Fibroblast of lung (primary cell): Measurements from ENCODE around the gene CFHR2. TPM values are rescaled to one million over a fixed set of nuclear protein-coding genes. Genes with fewer than 3 reads are reported as not detected.

Experiments used
- DNase-seq, 2 donors: peaks; one replicate each; pipeline versions ENCODE4 v3.0.0 to v3.0.0-alpha.2; 2010; ENCODE audit warnings: low read depth in 2 of 2
- H2AFZ ChIP-seq: 2 replicates; pipeline ENCODE4 v1.5.1; 2012; ENCODE audit warnings: low read length, control low read depth, inconsistent platforms
- H3K27ac ChIP-seq: 2 replicates; pipeline ENCODE4 v1.5.1; 2011; ENCODE audit warnings: low read length, control low read depth; ENCODE audit not compliant: insufficient read depth
- H3K27me3 ChIP-seq: 2 replicates; pipeline ENCODE4 v1.5.1; 2011; ENCODE audit warnings: mild to moderate bottlenecking, low read length; ENCODE audit not compliant: control insufficient read depth, insufficient read depth
- H3K36me3 ChIP-seq: 2 replicates; pipeline ENCODE4 v1.5.1; 2011; ENCODE audit warnings: low read length; ENCODE audit not compliant: control insufficient read depth, insufficient read depth
- H3K4me1 ChIP-seq: 2 replicates; pipeline ENCODE4 v1.5.1; 2011; ENCODE audit warnings: low read length; ENCODE audit not compliant: control insufficient read depth, insufficient read depth; ENCODE audit errors: extremely low read depth
- H3K4me2 ChIP-seq: 2 replicates; pipeline ENCODE4 v1.5.1; 2011; ENCODE audit warnings: low read length, control low read depth; ENCODE audit not compliant: insufficient read depth; ENCODE audit errors: extremely low read depth
- H3K4me3 ChIP-seq, 4 experiments: fragments of 200-600 bp in 1 of 4; sonication (generic) in 1 of 4; replicated peaks in 1 of 4; 2 replicates each; pipeline ENCODE4 v1.5.1; 2011 to 2016; ENCODE audit warnings: low read length in 4 of 4, low read depth in 3 of 4, mild to moderate bottlenecking in 3 of 4, control low read depth in 2 of 4, inconsistent platforms in 1 of 4, mixed read lengths in 1 of 4; ENCODE audit not compliant: insufficient read depth in 1 of 4; ENCODE audit errors: control extremely low read depth in 1 of 4
- H3K79me2 ChIP-seq: 2 replicates; pipeline ENCODE4 v1.5.1; 2012; ENCODE audit warnings: mild to moderate bottlenecking, low read length, inconsistent platforms; ENCODE audit not compliant: control insufficient read depth, insufficient read depth
- H3K9ac ChIP-seq: 2 replicates; pipeline ENCODE4 v1.5.1; 2011; ENCODE audit warnings: mild to moderate bottlenecking, low read length, control low read depth; ENCODE audit not compliant: insufficient read depth
- H3K9me3 ChIP-seq: 2 replicates; pipeline ENCODE4 v1.5.1; 2012; ENCODE audit warnings: low read depth, low read length; ENCODE audit not compliant: control insufficient read depth, insufficient read depth
- H4K20me1 ChIP-seq: 2 replicates; pipeline ENCODE4 v1.5.1; 2011; ENCODE audit warnings: low read length; ENCODE audit not compliant: control insufficient read depth, insufficient read depth; ENCODE audit errors: extremely low read depth
- EZH2 ChIP-seq: IDR thresholded peaks from 2 replicates; pipeline ENCODE4 v1.5.1; 2012; ENCODE audit warnings: low read length, control low read depth, mild to moderate bottlenecking; ENCODE audit errors: missing control alignments
- polyA plus RNA-seq, 2 donors: library from polyadenylated mRNA; depleted of rRNA in 1 of 2; stranded (reverse) in 1 of 2; unstranded in 1 of 2; fragments of >200 nt; gene quantifications; 2 replicates each; pipeline ENCODE4 v1.2.1, GENCODE V29; 2011 to 2012; ENCODE audit warnings: missing spikeins in 1 of 2
- total RNA-seq: library from RNA; depleted of rRNA; stranded (reverse); fragments of >200 nt; gene quantifications from 2 replicates; pipeline ENCODE4 v1.2.1, GENCODE V29; 2014
- TF ChIP-seq, protein P1 (sequence below), 2 donors: IDR thresholded peaks in 1 of 2; conservative IDR thresholded peaks in 1 of 2; 1 replicate in 1 of 2; 2 replicates in 1 of 2; pipeline ENCODE4 v1.5.1; 2011 to 2012; ENCODE audit warnings: low read length in 2 of 2, control low read depth in 1 of 2, inconsistent platforms in 1 of 2, low read depth in 1 of 2, mild to moderate bottlenecking in 1 of 2

CFHR2 gene
- total and polyA plus RNA-seq, 2 donors (not counting 1 experiment from before 2014, with no cell fraction given): not detected

DNA sequence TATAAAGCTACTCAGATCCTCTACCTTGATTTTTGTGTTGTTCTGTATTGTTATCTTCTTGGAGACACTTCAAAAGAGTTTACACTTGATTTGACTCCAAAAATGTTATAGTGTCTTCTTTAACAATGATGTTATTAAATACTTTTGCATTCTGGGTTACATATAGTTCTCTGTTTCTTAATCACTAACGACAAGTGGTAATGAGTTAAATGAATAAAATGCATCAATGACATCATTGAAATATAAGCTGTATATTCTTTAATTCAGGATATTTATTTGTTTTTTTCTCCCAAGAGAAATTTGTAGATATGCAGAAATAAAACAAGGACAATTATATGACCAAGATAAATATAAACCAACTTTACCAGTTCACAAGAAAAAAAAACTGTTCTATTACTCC lies 26.6 kb downstream of the CFHR2 start:
- no peak for TF ChIP-seq EZH2
- TF ChIP-seq, protein P1, sequence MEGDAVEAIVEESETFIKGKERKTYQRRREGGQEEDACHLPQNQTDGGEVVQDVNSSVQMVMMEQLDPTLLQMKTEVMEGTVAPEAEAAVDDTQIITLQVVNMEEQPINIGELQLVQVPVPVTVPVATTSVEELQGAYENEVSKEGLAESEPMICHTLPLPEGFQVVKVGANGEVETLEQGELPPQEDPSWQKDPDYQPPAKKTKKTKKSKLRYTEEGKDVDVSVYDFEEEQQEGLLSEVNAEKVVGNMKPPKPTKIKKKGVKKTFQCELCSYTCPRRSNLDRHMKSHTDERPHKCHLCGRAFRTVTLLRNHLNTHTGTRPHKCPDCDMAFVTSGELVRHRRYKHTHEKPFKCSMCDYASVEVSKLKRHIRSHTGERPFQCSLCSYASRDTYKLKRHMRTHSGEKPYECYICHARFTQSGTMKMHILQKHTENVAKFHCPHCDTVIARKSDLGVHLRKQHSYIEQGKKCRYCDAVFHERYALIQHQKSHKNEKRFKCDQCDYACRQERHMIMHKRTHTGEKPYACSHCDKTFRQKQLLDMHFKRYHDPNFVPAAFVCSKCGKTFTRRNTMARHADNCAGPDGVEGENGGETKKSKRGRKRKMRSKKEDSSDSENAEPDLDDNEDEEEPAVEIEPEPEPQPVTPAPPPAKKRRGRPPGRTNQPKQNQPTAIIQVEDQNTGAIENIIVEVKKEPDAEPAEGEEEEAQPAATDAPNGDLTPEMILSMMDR (conservative IDR thresholded peaks at IDR 0.05 in 1 of 2, IDR thresholded peaks at IDR 0.05 in 1 of 2; ENCODE audit: low read depth in 1 of 2, low read length in 2 of 2): no peak
- Histone ChIP-seq H3K9ac (no peak overlapping the region), H3K36me3 (no peaks in the 10 kb centered on the region), H3K4me3 (no peak overlapping the region), H3K4me1 (no peaks in the 10 kb centered on the region), H2AFZ (no peak overlapping the region), H3K9me3 (no peaks in the 10 kb centered on the region), H4K20me1 (no peaks in the 10 kb centered on the region), H3K79me2 (no peaks in the 10 kb centered on the region), H3K27me3 (no peaks in the 10 kb centered on the region), H3K4me2 (no peak overlapping the region), H3K27ac (no peak overlapping the region)
- no peak for DNase-seq

GRCh38 chr1:196976278-196976677 lies 32.7 kb downstream of the CFHR2 start:
- Histone ChIP-seq H2AFZ (no peak overlapping the region), H3K4me3 (no peak overlapping the region), H3K79me2 (no peaks in the 10 kb centered on the region), H3K9ac (no peak overlapping the region), H3K27ac (no peak overlapping the region), H3K4me2 (no peak overlapping the region), H4K20me1 (no peaks in the 10 kb centered on the region), H3K4me1 (no peaks in the 10 kb centered on the region), H3K36me3 (no peaks in the 10 kb centered on the region), H3K9me3 (no peaks in the 10 kb centered on the region), H3K27me3 (no peaks in the 10 kb centered on the region)
- TF ChIP-seq EZH2: no peak
- TF ChIP-seq, protein P1 (conservative IDR thresholded peaks at IDR 0.05 in 1 of 2, IDR thresholded peaks at IDR 0.05 in 1 of 2; ENCODE audit: low read depth in 1 of 2, low read length in 2 of 2): no peak
- DNase-seq: no peak

DNA sequence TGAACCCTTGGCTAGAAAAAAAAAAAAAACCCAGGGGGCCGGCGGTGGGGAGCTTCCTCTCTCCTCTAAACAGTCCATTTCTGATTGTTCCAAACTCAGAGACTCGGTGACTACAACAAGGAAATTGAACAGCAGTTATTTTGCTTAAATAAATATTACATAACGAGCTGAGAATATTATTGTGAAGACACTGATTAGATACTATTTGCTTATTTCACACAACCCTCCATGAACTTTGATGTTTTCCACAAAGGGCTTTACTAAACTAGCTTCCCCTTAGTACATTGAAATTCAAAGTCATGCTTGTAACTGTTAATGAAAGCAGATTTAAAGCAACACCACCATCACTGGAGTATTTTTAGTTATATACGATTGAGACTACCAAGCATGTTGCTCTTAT lies 33.7 kb downstream of the CFHR2 start, which contains the start of gene CFHR5:
Gene CFHR5 (plus strand): TSS at position 279 of the 400 bp plus-strand sequence. CDS start 109 bp downstream, at position 388.
- TF ChIP-seq, protein P1 (conservative IDR thresholded peaks at IDR 0.05 in 1 of 2, IDR thresholded peaks at IDR 0.05 in 1 of 2; ENCODE audit: low read depth in 1 of 2, low read length in 2 of 2): no peak
- no peak for TF ChIP-seq EZH2
- Histone ChIP-seq H3K4me2 (no peak within 1 kb of the TSS), H3K4me1 (no peaks in the 10 kb centered on the region), H3K27me3 (no peaks in the 10 kb centered on the region), H3K79me2 (no peaks in the 10 kb centered on the region), H3K9ac (no peak within 1 kb of the TSS), H3K9me3 (no peaks in the 10 kb centered on the region), H3K4me3 (no peak within 1 kb of the TSS), H2AFZ (no peak within 1 kb of the TSS), H4K20me1 (no peaks in the 10 kb centered on the region), H3K27ac (no peak within 1 kb of the TSS), H3K36me3 (no peaks in the 10 kb centered on the region)
- no peak for DNase-seq
